Large intestine (tissue), 3 donors: ENCODE measurements around the gene VPS11. TPM values are rescaled to one million over a fixed set of nuclear protein-coding genes. Genes with fewer than 3 reads are reported as not detected.

ENCODE experiments used
- DNase-seq, 2 donors: peaks; one replicate each; pipeline versions ENCODE4 v3.0.0 to v3.0.0-alpha.2; 2013
- H3K27ac ChIP-seq: one replicate; pipeline ENCODE4 v1.5.1; 2013; ENCODE audit warnings: low read length
- H3K27me3 ChIP-seq: 2 replicates; pipeline ENCODE4 v1.6.1; 2013; ENCODE audit warnings: low read length; ENCODE audit not compliant: control insufficient read depth, insufficient read depth
- H3K36me3 ChIP-seq: 2 replicates; pipeline ENCODE4 v1.6.1; 2013; ENCODE audit warnings: low read length; ENCODE audit not compliant: control insufficient read depth, insufficient read depth
- H3K4me1 ChIP-seq: one replicate; pipeline ENCODE4 v1.6.1; 2013; ENCODE audit warnings: low read length; ENCODE audit not compliant: control insufficient read depth, insufficient read depth
- H3K4me3 ChIP-seq: one replicate; pipeline ENCODE4 v1.5.1; 2013; ENCODE audit warnings: low read length
- H3K9me3 ChIP-seq: one replicate; pipeline ENCODE4 v1.6.1; 2013; ENCODE audit warnings: mild to moderate bottlenecking, low read depth, low read length, moderate library complexity; ENCODE audit not compliant: control insufficient read depth
- WGBS: methylation state at CpG from one replicate; pipeline ENCODE4 v1.1.5; 2013; ENCODE audit warnings: low lambda C conversion rate; ENCODE audit not compliant: insufficient coverage; 5-methylcytosine and 5-hydroxymethylcytosine counted together
- polyA plus RNA-seq: library from polyadenylated mRNA; unstranded; fragments of 120-200 nt; gene quantifications from one replicate; pipeline ENCODE4 v1.2.1, GENCODE V29; 2013

The VPS11 gene
- polyA plus RNA-seq, 1 donor, result 50.4 TPM

DNA sequence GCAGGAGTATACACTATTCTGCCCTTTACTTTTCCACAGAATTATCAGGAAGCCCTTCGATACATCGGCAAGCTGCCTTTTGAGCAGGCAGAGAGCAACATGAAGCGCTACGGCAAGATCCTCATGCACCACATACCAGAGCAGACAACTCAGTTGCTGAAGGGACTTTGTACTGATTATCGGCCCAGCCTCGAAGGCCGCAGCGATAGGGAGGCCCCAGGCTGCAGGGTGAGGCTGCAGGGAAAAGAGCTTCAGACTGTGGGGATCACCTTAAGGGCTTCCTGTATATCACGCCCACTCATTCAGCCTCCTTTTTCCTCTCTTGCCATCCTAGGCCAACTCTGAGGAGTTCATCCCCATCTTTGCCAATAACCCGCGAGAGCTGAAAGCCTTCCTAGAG, 10.2 kb downstream of the VPS11 start:
- no CpG with 5 or more reads among the region's 11 CpGs for WGBS
- peak; percentile 86 to 92 for DNase-seq
- H3K27ac ChIP-seq, result peak overlapping the region; percentile 78
- H3K36me3 ChIP-seq, result peaks cover 77% of the 10 kb centered on the region
- no peak overlapping the region for H3K4me3 ChIP-seq
- no peaks in the 10 kb centered on the region for H3K27me3 ChIP-seq
- no peaks in the 10 kb centered on the region for H3K9me3 ChIP-seq
- peaks cover 38% of the 10 kb centered on the region for H3K4me1 ChIP-seq

GRCh38 chr11:119078675-119079420, 11.2 kb downstream of the VPS11 start:
- Histone ChIP-seq H3K4me3 (no peak overlapping the region), H3K27ac (peak overlapping the region; percentile 78), H3K27me3 (no peaks in the 10 kb centered on the region), H3K4me1 (peaks cover 38% of the 10 kb centered on the region), H3K36me3 (peaks cover 67% of the 10 kb centered on the region), H3K9me3 (no peaks in the 10 kb centered on the region)
- no CpG with 5 or more reads among the region's 19 CpGs for WGBS
- no peak for DNase-seq

GRCh38 chr11:119081682-119082260, 14.2 kb downstream of the VPS11 start:
- H3K36me3 ChIP-seq, result peaks cover 56% of the 10 kb centered on the region
- DNase-seq, result no peak
- no CpG with 5 or more reads among the region's 7 CpGs for WGBS

DNA sequence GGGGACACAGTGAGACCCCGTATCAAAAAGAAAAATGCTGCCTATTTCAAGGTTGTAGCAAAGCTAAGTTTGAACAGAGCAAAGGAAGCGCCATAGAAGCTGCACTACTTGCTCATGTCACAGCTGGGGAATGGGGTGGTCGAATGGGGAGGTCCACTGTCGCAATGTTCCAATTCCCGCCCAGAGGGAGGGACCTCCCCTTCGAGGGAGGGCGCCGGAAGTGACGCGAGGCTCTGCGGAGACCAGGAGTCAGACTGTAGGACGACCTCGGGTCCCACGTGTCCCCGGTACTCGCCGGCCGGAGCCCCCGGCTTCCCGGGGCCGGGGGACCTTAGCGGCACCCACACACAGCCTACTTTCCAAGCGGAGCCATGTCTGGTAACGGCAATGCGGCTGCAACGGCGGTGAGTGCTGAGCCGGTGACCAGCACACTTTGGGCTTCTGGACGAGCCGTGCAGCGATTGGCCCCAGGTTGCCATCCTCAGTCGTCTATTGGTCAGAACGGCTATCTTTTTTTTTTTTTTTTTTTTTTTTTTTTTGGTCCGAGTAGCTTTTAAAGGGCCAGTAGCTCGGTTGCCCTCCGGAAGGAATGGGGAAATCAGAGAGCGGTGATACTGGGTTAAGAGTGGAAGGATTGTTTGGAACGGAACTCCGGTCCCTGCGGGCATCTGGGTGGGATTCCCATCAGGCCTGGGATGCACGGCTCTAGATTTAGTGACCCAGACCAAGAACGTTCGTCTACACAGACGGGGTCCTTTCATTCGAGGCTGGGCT, 17.2 kb downstream of the VPS11 start, which contains the start of gene HMBS:
Gene HMBS, plus strand, starts transcription at position 219 of the 774 bp plus-strand sequence. Its CDS starts 153 bp downstream, at position 372.
- Histone ChIP-seq H3K4me1 (peaks cover 20% of the 10 kb centered on the region), H3K27ac (peak within 1 kb of the TSS; percentile 87), H3K36me3 (peaks cover 27% of the 10 kb centered on the region), H3K27me3 (no peaks in the 10 kb centered on the region), H3K9me3 (no peaks in the 10 kb centered on the region), H3K4me3 (peak within 1 kb of the TSS; percentile 83)
- no CpG with 5 or more reads among the region's 45 CpGs for WGBS
- peak; percentile 96 to 98 for DNase-seq

More at GRCh38 chr11:119081682-119082260, 14.2 kb downstream of the VPS11 start:
- Histone ChIP-seq H3K27me3 (no peaks in the 10 kb centered on the region), H3K9me3 (no peaks in the 10 kb centered on the region), H3K4me3 (no peak overlapping the region), H3K27ac (peak overlapping the region; percentile 51), H3K4me1 (peaks cover 42% of the 10 kb centered on the region)

GRCh38 chr11:119085437-119085847, 17.8 kb downstream of the VPS11 start:
- no CpG with 5 or more reads among the region's 13 CpGs for WGBS
- H3K27me3 ChIP-seq, result no peaks in the 10 kb centered on the region
- no peak for DNase-seq
- H3K27ac ChIP-seq, result peak overlapping the region; percentile 87
- H3K36me3 ChIP-seq, result peaks cover 26% of the 10 kb centered on the region
- no peaks in the 10 kb centered on the region for H3K9me3 ChIP-seq
- H3K4me3 ChIP-seq, result peak overlapping the region; percentile 83
- peaks cover 17% of the 10 kb centered on the region for H3K4me1 ChIP-seq

GRCh38 chr11:119087123-119087522, 19.5 kb downstream of the VPS11 start:
- Histone ChIP-seq H3K27ac (no peak overlapping the region), H3K36me3 (peaks cover 16% of the 10 kb centered on the region), H3K4me1 (peaks cover 9% of the 10 kb centered on the region), H3K27me3 (no peaks in the 10 kb centered on the region), H3K9me3 (no peaks in the 10 kb centered on the region), H3K4me3 (no peak overlapping the region)
- DNase-seq, result no peak
- WGBS, result no CpG with 5 or more reads among the region's 6 CpGs

- Histone ChIP-seq H3K4me1 (peaks cover 15% of the 10 kb centered on the region), H3K27ac (no peak overlapping the region), H3K9me3 (no peaks in the 10 kb centered on the region), H3K27me3 (no peaks in the 10 kb centered on the region), H3K36me3 (peaks cover 19% of the 10 kb centered on the region), H3K4me3 (no peak overlapping the region)
- WGBS, result no CpG with 5 or more reads among the region's 2 CpGs
- no peak for DNase-seq
Measured at GRCh38 chr11:119087747-119088241, 20.2 kb downstream of the VPS11 start.

DNA sequence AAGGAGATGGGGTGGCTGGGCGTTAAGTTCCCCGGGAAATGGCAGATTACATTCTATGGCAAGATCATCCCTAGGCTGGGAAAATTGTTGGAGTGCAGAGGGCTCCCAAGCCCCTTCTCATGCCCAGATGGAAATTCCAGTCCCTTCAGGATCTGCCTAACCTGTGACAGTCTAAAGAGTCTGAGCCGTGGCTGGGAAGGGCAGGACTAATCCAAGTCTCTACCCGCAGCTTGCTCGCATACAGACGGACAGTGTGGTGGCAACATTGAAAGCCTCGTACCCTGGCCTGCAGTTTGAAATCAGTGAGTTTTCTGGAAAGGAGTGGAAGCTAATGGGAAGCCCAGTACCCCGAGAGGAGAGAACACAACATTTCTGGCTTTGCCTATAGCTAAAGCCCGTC, 20.8 kb downstream of the VPS11 start:
- H3K4me1 ChIP-seq, result peaks cover 21% of the 10 kb centered on the region

DNA sequence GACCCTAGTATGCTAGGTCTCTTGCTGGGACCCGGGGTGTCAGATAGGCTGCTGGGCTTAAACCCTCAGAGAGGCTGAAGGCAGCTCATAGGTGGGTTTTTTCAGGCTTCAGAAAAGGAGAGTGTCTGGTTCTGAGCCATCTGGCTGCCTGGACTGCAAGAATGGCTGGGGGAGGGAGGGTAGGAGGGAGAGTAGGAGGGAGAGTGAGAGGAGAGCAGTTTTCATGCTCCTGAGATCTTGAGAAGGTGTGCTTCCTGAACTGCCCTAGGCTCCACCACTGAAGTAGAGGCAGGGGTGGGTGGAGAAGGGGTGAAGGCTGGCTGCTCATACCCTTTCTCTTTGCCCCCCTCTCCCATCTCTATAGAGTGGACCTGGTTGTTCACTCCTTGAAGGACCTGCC, 21.7 kb downstream of the VPS11 start:
- no peak for DNase-seq
- Histone ChIP-seq H3K4me3 (no peak overlapping the region), H3K36me3 (peaks cover 24% of the 10 kb centered on the region), H3K27ac (no peak overlapping the region), H3K9me3 (peaks cover 2% of the 10 kb centered on the region), H3K27me3 (no peaks in the 10 kb centered on the region), H3K4me1 (peaks cover 20% of the 10 kb centered on the region)
- no CpG with 5 or more reads among the region's 1 CpG for WGBS

More for the DNA sequence above, 20.8 kb downstream of the VPS11 start:
- 100% methylated on average over 1 of the region's 9 CpGs for WGBS
- Histone ChIP-seq H3K27ac (no peak overlapping the region), H3K4me3 (no peak overlapping the region), H3K27me3 (no peaks in the 10 kb centered on the region), H3K36me3 (peaks cover 24% of the 10 kb centered on the region), H3K9me3 (no peaks in the 10 kb centered on the region)
- no peak for DNase-seq

- peaks cover 14% of the 10 kb centered on the region for H3K4me1 ChIP-seq
- no peak overlapping the region for H3K4me3 ChIP-seq
- no peak overlapping the region for H3K27ac ChIP-seq
- peaks cover 7% of the 10 kb centered on the region for H3K9me3 ChIP-seq
- DNase-seq, result no peak
- no CpG with 5 or more reads among the region's 9 CpGs for WGBS
- peaks cover 24% of the 10 kb centered on the region for H3K36me3 ChIP-seq
- no peaks in the 10 kb centered on the region for H3K27me3 ChIP-seq
Measured at GRCh38 chr11:119091178-119091577, 23.6 kb downstream of the VPS11 start.
